BE2C (cell line): ENCODE measurements around the gene MSANTD7.

ENCODE experiments used
- DNase-seq: peaks from one replicate; pipeline ENCODE4 v3.0.0-alpha.2; 2020
- H3K27me3 ChIP-seq: fragments of 250-450 bp; sonication (Bioruptor Pico); 2 replicates; pipeline ENCODE4 v1.5.1; 2020; ENCODE audit warnings: mild to moderate bottlenecking
- H3K36me3 ChIP-seq: fragments of 250-450 bp; sonication (Bioruptor Pico); 2 replicates; pipeline ENCODE4 v1.5.1; 2020; ENCODE audit warnings: mild to moderate bottlenecking
- H3K4me1 ChIP-seq: fragments of 250-450 bp; sonication (Bioruptor Pico); 2 replicates; pipeline ENCODE4 v1.5.1; 2020
- H3K4me3 ChIP-seq: 2 replicates; pipeline ENCODE4 v1.5.1; 2011; ENCODE audit warnings: low read depth, low read length
- H3K9me3 ChIP-seq: fragments of 250-450 bp; sonication (Bioruptor Pico); 2 replicates; pipeline ENCODE4 v1.5.1; 2020
- TF ChIP-seq, protein P1 (sequence below): IDR thresholded peaks from 2 replicates; pipeline ENCODE4 v1.5.1; 2012; ENCODE audit warnings: mild to moderate bottlenecking, low read depth, low read length

Gene MSANTD7

DNA sequence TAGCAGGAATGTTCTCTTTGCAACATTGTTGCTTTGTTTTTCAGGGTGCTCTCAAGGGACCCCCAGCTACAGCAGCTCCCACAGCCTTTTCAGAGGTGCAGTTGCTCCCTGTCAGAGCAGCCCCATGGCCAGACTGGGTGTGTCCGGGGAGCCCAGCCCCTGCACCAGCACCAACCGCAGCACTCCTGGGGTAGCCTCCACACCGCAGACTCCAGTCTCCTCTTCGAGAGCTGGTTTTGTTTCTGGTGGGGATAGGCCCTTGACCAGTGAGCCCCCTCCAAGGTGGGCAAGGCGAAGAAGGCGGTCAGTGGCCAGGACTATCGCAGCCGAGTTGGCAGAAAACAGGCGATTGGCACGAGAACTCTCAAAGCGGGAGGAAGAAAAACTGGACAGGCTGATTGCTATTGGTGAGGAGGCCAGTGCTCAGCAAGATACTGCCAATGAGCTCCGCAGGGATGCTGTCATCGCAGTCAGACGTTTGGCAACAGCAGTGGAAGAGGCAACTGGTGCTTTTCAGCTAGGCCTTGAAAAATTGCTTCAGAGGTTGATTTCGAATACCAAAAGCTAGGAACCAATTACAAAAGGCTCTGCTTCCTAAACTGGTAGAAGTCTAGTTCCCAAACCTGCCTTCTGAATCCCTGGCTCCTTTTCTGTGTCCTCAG is 5.4 kb downstream of the MSANTD7 start:
- no peak for DNase-seq
- TF ChIP-seq, protein P1, sequence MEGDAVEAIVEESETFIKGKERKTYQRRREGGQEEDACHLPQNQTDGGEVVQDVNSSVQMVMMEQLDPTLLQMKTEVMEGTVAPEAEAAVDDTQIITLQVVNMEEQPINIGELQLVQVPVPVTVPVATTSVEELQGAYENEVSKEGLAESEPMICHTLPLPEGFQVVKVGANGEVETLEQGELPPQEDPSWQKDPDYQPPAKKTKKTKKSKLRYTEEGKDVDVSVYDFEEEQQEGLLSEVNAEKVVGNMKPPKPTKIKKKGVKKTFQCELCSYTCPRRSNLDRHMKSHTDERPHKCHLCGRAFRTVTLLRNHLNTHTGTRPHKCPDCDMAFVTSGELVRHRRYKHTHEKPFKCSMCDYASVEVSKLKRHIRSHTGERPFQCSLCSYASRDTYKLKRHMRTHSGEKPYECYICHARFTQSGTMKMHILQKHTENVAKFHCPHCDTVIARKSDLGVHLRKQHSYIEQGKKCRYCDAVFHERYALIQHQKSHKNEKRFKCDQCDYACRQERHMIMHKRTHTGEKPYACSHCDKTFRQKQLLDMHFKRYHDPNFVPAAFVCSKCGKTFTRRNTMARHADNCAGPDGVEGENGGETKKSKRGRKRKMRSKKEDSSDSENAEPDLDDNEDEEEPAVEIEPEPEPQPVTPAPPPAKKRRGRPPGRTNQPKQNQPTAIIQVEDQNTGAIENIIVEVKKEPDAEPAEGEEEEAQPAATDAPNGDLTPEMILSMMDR, result no peak
- H3K4me1 ChIP-seq, result no peaks in the 10 kb centered on the region
- H3K36me3 ChIP-seq, result peaks cover 48% of the 10 kb centered on the region
- H3K9me3 ChIP-seq, result no peaks in the 10 kb centered on the region
- no peaks in the 10 kb centered on the region for H3K27me3 ChIP-seq
- H3K4me3 ChIP-seq, result no peak overlapping the region

DNA sequence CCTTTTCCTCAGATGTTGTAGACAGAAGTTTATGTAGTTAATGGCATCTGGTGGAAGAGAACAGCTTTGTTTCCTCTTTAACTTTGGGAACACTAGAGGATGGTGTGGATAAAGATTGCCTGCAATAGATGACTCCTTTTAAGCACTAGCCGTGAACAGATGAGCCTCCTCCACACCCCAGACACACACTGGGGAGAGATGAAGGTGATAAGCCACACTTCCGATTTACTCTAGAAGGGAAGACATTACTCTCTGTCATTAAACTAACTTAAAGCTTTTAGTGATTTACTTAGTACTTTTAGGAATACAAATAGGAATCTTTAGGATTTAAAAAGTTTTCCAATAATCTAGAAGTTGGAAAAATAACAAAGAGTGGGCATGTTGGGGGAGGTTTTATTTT is 6.8 kb downstream of the MSANTD7 start:
- Histone ChIP-seq H3K4me3 (no peak overlapping the region), H3K36me3 (peaks cover 50% of the 10 kb centered on the region), H3K4me1 (no peaks in the 10 kb centered on the region), H3K27me3 (no peaks in the 10 kb centered on the region), H3K9me3 (no peaks in the 10 kb centered on the region)
- TF ChIP-seq, protein P1, result no peak
- DNase-seq, result no peak

DNA sequence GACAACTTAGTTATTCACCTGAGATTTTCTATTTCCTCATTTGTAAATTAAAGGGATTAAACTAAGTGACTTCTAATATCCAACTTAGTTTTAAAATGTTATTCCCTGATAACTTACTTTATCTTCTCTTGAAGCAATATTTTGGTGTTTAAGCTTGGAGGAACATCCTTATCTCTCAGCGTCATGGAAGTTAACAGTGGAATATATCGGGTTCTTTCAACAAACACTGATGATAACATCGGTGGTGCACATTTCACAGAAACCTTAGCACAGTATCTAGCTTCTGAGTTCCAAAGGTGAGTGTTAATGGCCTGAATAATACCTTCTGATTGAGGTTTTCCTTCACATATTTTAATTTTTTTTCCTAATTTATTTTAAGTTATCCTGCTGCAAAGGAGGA is 14.1 kb downstream of the MSANTD7 start:
- Histone ChIP-seq H3K9me3 (no peaks in the 10 kb centered on the region), H3K36me3 (peaks cover 2% of the 10 kb centered on the region; the same call in 1 of the 2 replicates), H3K4me1 (peaks cover 5% of the 10 kb centered on the region), H3K4me3 (no peak overlapping the region), H3K27me3 (no peaks in the 10 kb centered on the region)
- no peak for DNase-seq
- TF ChIP-seq, protein P1, result no peak

GRCh38 chr10:14855453-14855852 is 17.3 kb downstream of the MSANTD7 start:
- H3K36me3 ChIP-seq, result no peaks in the 10 kb centered on the region; the same call in 1 of the 2 replicates
- no peak overlapping the region for H3K4me3 ChIP-seq
- peaks cover 3% of the 10 kb centered on the region for H3K4me1 ChIP-seq
- DNase-seq, result no peak
- H3K9me3 ChIP-seq, result no peaks in the 10 kb centered on the region
- no peaks in the 10 kb centered on the region for H3K27me3 ChIP-seq
- TF ChIP-seq, protein P1, result no peak

DNA sequence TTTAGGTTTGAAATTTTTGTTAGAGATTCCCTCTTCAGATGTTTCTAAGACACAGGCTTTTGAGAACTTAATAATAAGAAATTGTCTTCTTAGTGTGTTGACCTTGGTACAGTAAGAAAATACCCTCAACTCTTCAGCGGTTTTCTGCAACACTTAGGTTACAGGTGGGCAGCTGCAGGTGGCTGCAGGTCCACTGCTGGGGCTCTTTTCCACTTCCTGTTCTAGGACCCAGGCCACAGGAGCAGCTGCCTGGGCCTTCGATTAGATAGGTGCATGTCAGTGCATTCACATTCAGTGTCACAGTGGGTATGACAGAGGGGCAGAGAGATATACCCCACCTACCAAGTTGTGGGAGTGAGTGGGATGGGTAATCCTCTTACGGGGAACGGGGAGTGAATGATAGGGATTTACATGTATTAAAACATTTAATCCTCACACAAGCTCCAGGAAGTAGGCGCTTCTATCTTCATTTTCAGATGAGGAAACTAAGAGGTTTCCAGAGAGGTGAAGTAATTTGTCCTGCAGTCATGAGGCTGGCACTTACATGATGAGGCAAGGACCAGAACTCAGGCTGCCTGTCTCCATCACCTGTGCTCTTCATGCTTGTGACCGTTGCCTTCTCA is 20.3 kb downstream of the MSANTD7 start:
- H3K9me3 ChIP-seq, result no peaks in the 10 kb centered on the region
- TF ChIP-seq, protein P1, result no peak
- no peaks in the 10 kb centered on the region for H3K27me3 ChIP-seq
- no peaks in the 10 kb centered on the region for H3K4me1 ChIP-seq
- H3K36me3 ChIP-seq, result no peaks in the 10 kb centered on the region; the same call in 1 of the 2 replicates
- H3K4me3 ChIP-seq, result no peak overlapping the region
- DNase-seq, result no peak

GRCh38 chr10:14859043-14859442 is 20.9 kb downstream of the MSANTD7 start:
- Histone ChIP-seq H3K27me3 (no peaks in the 10 kb centered on the region), H3K36me3 (no peaks in the 10 kb centered on the region; the same call in 1 of the 2 replicates), H3K9me3 (no peaks in the 10 kb centered on the region), H3K4me1 (no peaks in the 10 kb centered on the region), H3K4me3 (no peak overlapping the region)
- no peak for DNase-seq
- TF ChIP-seq, protein P1, result no peak
